GM15510 (cell line): ENCODE measurements around the gene CDH12.

Source experiments
- POLR2A ChIP-seq: IDR thresholded peaks from 3 replicates; pipeline ENCODE4 v1.6.1; 2011; ENCODE audit warnings: borderline replicate concordance; ENCODE audit not compliant: insufficient read length; ENCODE audit errors: extremely low read depth

CDH12 gene

DNA sequence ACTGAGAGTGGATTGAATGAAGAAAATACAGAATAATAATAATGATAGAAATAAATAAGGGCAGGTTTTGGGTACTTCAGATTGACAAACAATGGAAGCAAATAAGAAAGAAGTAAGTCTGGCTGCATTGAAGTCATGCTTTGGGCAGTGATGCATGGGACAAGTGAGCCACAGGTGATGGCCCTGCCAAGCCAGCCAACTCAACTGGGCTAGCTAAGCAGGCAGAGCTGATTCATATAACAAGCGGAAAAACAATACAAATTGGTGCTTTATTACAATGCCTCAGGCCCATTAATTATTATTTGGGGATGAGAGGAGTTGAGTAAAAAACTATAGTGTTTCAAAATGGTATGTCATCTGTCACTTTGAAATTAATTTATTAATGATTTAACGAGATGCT, 502.0 kb downstream of the CDH12 start:
- no peak for TF ChIP-seq POLR2A

DNA sequence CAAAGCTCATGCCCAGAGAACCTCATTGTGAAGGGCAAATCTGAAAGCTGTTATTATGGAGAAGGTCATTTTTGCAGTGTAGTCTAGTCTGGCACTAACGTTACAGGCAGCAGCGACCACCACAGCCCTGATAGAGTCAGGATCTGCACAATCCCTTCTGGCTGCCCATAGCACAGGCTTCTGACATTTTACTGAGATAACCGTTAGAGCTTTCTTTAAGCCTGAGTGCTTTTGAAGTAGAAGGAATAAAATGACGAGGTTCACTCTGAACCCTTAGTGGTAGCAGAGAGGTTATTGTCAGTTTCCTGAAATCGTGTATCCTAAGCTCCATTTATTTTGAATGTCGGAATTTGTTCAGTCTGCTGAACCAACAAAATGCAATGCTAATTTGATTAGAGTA, 505.1 kb downstream of the CDH12 start:
- no peak for TF ChIP-seq POLR2A

DNA sequence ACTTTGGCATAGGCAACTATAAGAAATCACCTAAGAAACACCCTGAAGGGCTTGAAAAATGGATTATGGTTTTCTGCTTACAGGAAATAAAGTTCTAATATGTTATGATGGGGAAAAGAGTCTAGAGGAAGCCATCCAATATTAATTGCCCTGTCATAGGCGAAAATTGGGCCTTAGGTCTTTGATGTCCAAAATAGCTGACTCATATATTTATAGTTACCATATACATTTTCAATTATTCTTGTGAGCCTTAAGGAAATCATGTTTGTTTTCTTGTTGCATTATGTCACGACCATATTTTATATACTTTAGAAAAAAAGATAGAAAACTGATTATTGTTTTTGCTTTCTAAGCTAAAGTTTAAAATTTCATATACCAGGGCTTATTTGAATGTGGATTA, 509.1 kb downstream of the CDH12 start:
- no peak for TF ChIP-seq POLR2A

DNA sequence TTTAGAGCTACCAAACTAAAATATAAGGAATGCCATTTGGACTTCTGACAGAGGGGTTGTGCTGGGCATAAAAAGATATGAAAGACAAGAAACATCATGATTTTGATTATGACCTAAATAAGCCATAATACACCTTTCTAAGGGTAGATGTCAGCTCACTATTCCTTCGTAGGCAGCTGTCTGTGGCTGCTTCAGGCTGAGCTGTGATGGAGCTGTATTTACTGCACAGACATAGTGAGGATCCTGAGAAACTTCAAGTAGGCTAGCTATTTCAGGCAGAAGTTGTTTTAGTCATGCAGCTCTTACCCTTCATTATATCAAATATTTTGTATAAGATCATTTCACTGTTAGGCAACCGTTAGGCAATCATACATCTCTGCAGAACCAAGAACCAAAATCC, 511.7 kb downstream of the CDH12 start:
- TF ChIP-seq POLR2A: no peak

DNA sequence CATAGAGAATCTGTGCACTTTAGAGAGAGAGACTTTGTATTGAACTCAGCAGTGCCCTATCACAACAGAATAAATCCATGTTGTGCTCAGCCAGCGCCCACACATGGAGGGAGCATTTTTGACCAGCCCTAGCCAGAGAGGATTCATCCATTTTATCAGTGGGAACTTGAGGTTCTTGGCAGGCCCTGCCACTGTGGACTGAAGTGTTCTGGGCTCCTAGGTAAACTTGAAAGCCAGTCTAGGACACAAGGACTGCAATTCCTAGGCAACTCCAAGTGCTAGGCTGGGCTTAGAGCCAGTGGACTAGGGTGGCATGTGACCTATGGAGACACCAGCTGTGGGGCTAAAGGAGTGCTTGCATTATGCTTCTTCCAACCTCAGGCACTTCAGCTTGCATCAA, 523.5 kb downstream of the CDH12 start:
- TF ChIP-seq POLR2A: no peak

DNA sequence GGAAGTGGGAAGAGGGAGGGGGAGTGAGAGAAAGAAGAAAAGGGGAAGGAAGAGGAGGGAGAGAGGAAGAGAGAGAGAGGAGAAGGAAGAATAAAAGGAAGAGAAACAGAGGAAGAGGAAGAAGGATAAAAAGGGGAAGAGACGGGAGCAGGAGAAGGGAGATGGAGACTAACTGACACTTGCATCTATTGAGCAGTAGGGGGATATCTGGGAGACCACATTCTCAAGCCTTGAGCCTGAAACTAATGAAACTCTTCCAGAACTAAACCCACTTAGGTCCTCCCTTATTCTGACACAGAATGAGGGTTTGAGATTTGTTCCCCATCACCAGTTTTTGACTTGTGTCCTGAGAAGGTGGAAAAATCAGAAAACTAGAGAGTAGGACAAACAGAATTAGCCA, 533.3 kb downstream of the CDH12 start:
- no peak for TF ChIP-seq POLR2A

DNA sequence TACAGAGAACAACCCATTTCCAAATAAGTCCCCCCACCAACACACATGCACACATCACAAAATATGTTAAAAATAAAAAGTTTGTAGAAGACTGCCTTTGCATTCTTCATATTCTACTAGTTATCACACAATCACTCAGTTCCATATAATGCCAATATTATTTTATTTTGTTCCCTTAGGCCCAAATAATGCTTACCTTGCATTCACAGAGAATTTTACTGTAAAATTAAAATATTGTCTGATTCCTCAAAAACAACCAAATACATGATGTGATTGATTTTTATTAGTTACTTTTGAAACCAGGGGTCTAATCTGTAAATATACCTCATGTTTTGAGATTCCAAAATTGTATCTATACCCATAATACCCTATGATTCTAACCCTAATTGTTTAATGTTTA, 536.9 kb downstream of the CDH12 start:
- no peak for TF ChIP-seq POLR2A

DNA sequence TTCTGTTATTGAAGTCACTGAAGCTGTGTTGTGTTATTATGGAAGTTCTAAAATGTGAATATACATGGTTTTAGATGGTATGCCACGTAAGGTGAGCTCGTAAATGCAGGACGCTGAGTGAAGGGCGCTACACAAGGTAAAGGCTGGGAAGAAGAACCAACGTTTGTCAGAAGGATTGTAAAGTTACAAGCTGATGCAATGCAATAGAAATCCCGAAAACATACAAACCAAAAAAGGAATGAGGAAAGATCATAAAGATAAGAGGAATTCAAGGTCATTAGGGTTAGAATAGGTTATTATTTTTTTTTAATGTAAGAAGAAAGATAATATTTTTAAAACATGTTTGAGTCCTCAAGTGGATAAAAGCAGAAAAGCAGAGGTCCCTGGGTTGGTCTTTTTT, 538.6 kb downstream of the CDH12 start:
- TF ChIP-seq POLR2A: no peak

DNA sequence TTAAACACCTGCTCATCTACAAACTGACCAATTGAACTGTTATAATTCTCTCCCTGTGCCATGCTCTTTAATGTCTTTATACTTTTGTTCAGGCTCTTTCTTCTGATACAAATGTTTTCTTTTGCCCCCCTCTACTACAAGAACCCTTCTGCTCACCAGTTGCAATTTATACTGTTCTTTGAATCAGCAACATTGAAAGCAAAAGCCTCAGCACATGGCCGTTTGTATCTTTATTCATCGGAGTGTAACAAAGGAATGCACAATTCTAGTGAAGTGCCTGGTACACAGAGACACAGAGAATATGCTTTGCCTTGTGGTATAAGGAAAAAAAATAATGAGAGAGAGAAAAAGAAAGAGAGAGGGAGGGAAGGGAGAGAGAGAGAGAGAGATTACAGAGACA, 547.1 kb downstream of the CDH12 start:
- TF ChIP-seq POLR2A: no peak

DNA sequence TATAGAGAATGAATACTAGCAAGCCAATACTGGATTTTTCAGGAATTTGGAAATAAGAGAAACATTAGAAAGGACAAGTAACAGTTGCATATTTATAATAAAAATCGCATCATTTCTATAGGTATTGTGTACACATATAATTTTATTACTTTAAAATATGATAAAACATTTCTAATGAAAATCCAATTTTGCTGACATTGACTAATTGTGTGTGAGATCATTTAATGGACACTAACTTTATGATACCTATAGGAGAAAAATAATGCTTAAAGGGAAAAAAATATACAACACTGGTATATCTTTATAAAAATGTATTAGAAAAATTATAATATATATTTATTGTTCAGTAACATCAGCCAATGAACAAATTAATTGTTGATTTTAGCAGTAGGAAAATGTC, 557.3 kb downstream of the CDH12 start:
- TF ChIP-seq POLR2A: no peak

DNA sequence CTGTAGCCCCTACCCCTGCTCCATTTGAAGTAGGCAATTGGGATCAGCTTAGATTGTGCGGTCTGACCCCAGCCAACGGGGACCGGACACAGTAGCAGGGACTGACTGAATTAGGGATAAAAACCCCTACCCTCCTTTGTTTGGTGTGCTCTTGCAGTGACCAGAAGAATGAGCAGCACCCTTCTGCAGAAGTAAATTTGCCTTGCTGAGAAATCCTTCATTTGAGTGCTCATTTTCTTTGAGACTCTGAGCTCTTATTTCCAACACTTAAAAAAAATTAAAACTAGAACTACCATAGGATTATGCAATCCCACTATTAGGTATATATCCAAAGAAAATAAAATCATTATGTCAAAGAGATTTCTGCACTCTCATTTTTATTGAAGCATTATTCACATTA, 560.0 kb downstream of the CDH12 start:
- no peak for TF ChIP-seq POLR2A

DNA sequence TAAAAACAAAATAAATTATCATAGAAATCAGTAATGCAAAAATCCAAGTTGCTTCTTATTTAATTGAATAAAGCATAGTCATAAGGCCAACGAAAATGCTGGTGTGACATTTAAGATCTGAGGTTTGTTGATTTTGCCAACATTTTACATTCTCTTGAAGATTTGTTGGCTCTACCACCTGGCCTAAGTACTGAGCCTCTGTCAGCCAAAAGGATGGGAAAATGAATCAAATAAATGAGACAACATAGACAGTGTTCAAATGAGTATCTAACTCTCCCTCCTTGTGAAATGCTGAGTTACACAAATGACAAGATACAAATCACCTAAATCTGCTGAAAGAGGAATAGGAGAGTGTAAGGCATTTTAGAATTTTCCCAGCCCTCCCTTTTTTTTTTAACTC, 575.0 kb downstream of the CDH12 start:
- no peak for TF ChIP-seq POLR2A

DNA sequence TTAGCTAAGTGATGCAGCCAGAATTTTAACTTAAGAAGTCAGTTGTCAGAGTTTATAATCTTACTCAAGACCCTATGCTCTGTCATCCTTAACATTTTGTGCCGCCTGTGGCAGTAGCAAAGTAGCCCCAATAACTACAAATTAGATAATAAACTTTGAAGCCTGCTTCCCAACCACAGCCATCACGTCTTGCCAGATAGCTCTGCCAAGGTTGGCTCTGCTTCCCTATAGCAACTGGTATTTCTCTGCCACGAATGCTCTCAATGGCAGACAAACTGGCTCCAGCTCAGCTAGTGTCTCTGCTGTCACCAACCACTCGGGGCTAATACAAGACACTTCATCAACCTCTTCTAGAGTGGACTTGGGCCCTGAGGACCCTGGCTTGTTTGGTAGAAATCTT, 576.1 kb downstream of the CDH12 start:
- TF ChIP-seq POLR2A: no peak

DNA sequence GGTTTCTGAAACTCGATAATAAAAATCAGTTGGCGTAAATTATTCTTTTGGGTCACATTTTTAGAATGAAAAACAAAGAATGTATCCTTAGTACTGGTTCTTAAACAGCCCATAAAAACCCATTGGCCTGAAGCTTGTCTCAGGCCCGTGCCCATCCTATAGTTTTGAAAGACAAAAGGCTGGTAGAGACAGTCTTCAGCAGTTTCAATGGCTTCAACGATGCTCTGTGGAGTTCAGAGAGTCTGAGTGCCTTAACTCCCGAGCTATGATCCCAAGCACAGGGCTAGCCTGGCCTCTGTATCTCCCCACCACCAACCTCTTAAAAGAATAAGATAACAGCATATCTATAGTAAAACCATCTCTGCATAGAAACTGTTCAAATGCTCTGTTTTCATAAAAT, 595.0 kb downstream of the CDH12 start:
- no peak for TF ChIP-seq POLR2A

DNA sequence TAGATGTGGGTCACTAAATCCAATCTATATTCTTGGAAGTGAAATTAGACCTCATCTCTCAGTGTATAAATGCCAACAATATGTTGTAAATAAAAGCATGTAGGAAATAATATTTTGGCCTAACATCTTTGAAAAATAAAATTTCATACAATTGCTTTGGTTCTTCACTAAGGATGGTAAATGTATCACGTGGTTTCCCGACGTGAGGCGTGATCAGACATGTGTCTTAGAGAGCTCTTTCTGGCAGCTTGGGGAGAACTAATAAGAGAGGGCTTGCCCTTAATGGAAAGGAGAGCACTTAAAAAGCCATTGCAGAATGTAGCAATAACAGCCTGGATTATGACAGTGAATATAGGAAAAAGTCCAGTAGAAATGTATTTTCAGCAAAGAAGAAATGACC, 602.6 kb downstream of the CDH12 start:
- TF ChIP-seq POLR2A: no peak

DNA sequence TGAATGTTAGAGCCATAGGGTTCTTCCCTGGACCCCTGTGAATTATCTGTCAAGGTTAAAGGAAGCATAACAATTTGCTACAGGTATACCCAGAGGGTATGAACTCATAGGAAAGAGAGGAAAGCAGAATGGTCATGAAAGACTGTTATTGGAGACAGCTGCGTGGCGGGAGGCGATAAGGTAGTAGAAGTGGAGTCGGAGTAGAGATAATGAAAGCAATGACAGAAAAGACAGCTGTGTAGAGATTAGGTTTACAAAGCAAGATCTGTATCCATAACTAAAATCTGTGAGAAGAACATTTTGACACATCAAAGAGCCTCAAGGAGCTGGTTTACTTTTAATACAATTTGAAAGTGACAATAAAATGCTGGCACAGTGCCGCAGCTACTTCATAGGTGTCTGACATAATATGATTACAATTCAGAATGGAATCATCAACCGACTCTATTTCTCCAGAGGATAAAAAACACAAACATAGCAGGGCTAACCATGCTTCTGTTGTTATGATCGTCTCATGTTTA, 603.9 kb downstream of the CDH12 start:
- no peak for TF ChIP-seq POLR2A

DNA sequence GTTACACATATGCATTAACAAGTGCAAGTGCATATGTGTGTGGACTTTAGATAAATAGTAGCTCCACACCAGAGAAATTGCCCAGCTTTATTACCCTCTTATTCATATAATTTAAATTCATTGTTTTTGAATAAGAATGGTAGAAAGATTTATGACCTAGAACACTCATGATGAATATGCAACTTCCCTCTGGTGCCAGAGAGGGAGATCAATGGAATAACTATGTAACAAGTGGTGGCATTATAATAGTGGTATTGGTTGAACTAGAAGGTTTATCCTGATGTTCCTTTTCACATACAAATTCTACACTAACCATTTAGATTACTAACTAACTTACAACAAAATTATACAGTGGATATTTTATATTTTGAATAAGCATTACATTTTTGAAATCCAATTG, 607.4 kb downstream of the CDH12 start:
- TF ChIP-seq POLR2A: no peak
